Hepatocyte (in vitro differentiated cells): ENCODE results near the gene WASL.

Experiments used
- CTCF ChIP-seq: fragments of 200-600 bp; sonication (generic); IDR thresholded peaks from 2 replicates; pipeline ENCODE4 v1.5.1; 2016; ENCODE audit warnings: antibody characterized with exemption, mild to moderate bottlenecking; ENCODE audit not compliant: poor library complexity
- EZH2 ChIP-seq: fragments of 200-600 bp; sonication (generic); IDR thresholded peaks from 2 replicates; pipeline ENCODE4 v1.6.1; 2016; ENCODE audit warnings: antibody characterized with exemption, mild to moderate bottlenecking, borderline replicate concordance
- EZH2phosphoT487 ChIP-seq: fragments of 200-600 bp; sonication (generic); IDR thresholded peaks from one replicate; pipeline ENCODE4 v1.6.1; 2018; ENCODE audit warnings: antibody characterized with exemption, mild to moderate bottlenecking, low read depth, moderate library complexity; ENCODE audit not compliant: unreplicated experiment, severe bottlenecking

- no peak for TF ChIP-seq CTCF
- no peak for TF ChIP-seq EZH2
- no peak for TF ChIP-seq EZH2phosphoT487
Observed at GRCh38 chr7:123791001-123791400, 42.2 kb upstream of the WASL start.
